SU-DHL-6 (cell line): Measurements from ENCODE around the gene SMIM43.
A peak's percentile ranks its signal among the peaks of the same experiment; 100 is the strongest.

ENCODE experiments used
- H2AFZ ChIP-seq: fragments of 200-600 bp; sonication (generic); 2 replicates; pipeline ENCODE4 v1.6.1; 2014; ENCODE audit warnings: low read depth, mild to moderate bottlenecking, moderate library complexity, mixed read lengths, antibody characterized with exemption, low read length; ENCODE audit not compliant: severe bottlenecking
- H3F3A ChIP-seq: fragments of 200-600 bp; shearing (Covaris generic); 2 replicates; pipeline ENCODE4 v1.6.0; 2016; ENCODE audit warnings: antibody characterized with exemption, mild to moderate bottlenecking; ENCODE audit not compliant: insufficient read depth
- H3K27ac ChIP-seq: fragments of 200-600 bp; sonication (generic); 2 replicates; pipeline ENCODE4 v1.5.1; 2016; ENCODE audit warnings: low read depth, mild to moderate bottlenecking, low read length, moderate library complexity, mixed read lengths
- H3K27me3 ChIP-seq: fragments of 200-600 bp; sonication (generic), shearing (Covaris generic); 2 replicates; pipeline ENCODE4 v1.6.0; 2014; ENCODE audit warnings: mild to moderate bottlenecking, low read length
- H3K36me3 ChIP-seq: fragments of 200-600 bp; sonication (generic); 2 replicates; pipeline ENCODE4 v1.6.1; 2014; ENCODE audit warnings: mild to moderate bottlenecking, low read length, mixed read lengths
- H3K4me2 ChIP-seq: fragments of 300-600, 200-600 bp; shearing (Covaris generic), sonication (generic); 2 replicates; pipeline ENCODE4 v1.6.0; 2014; ENCODE audit warnings: low read length, low read depth, mild to moderate bottlenecking; ENCODE audit not compliant: poor library complexity, severe bottlenecking
- H3K4me3 ChIP-seq: fragments of 200-600 bp; sonication (generic); 2 replicates; pipeline ENCODE4 v1.5.1; 2014; ENCODE audit warnings: antibody characterized with exemption, low read length, mild to moderate bottlenecking, mixed read lengths; ENCODE audit not compliant: insufficient read depth, poor library complexity, severe bottlenecking
- H3K79me2 ChIP-seq: fragments of 200-600 bp; sonication (generic); 2 replicates; pipeline ENCODE4 v1.6.1; 2014; ENCODE audit warnings: mild to moderate bottlenecking, low read length, moderate library complexity; ENCODE audit not compliant: insufficient read depth
- H3K9ac ChIP-seq: fragments of 200-600 bp; sonication (generic); 2 replicates; pipeline ENCODE4 v1.7.0; 2014; ENCODE audit warnings: mild to moderate bottlenecking, low read length
- H3K9me2 ChIP-seq: fragments of 200-600 bp; sonication (generic); replicated peaks from 2 replicates; pipeline ENCODE4 v1.6.1; 2014; ENCODE audit warnings: low read length; ENCODE audit not compliant: insufficient read depth
- H3K9me3 ChIP-seq: fragments of 200-600 bp; sonication (generic); 2 replicates; pipeline ENCODE4 v1.6.1; 2014; ENCODE audit warnings: low read length, mixed read lengths; ENCODE audit not compliant: insufficient read depth
- H4K20me1 ChIP-seq: fragments of 200-600 bp; sonication (generic); 2 replicates; pipeline ENCODE4 v1.6.1; 2014; ENCODE audit warnings: low read depth, mild to moderate bottlenecking, antibody characterized with exemption, low read length, moderate library complexity, mixed read lengths
- CTCF ChIP-seq: fragments of 200-600 bp; sonication (generic); IDR thresholded peaks from one replicate; pipeline ENCODE4 v1.5.1; 2017; ENCODE audit warnings: antibody characterized with exemption, mild to moderate bottlenecking, low read length, moderate library complexity; ENCODE audit not compliant: insufficient read depth, poor library complexity, severe bottlenecking
- EZH2phosphoT487 ChIP-seq: fragments of 200-600 bp; sonication (generic), shearing (Covaris generic); conservative IDR thresholded peaks from 2 replicates; pipeline ENCODE4 v1.6.1; 2018; ENCODE audit warnings: mild to moderate bottlenecking, antibody characterized with exemption, low read length, moderate library complexity, mixed read lengths

The SMIM43 gene

GRCh38 chr4:121800638-121800960 lies 35.6 kb upstream of the SMIM43 start:
- H3K9ac ChIP-seq: peak overlapping the region; percentile 87
- no peaks in the 10 kb centered on the region for H4K20me1 ChIP-seq
- H2AFZ ChIP-seq: peak overlapping the region; percentile 96
- H3K36me3 ChIP-seq: peaks cover 9% of the 10 kb centered on the region; the same call in 1 of the 2 replicates
- H3K27me3 ChIP-seq: no peaks in the 10 kb centered on the region
- TF ChIP-seq EZH2phosphoT487: no peak
- no peak for TF ChIP-seq CTCF
- no peaks in the 10 kb centered on the region for H3F3A ChIP-seq
- peak overlapping the region; percentile 80 for H3K4me2 ChIP-seq
- H3K27ac ChIP-seq: peak overlapping the region; percentile 65
- H3K9me2 ChIP-seq: no peaks in the 10 kb centered on the region
- H3K79me2 ChIP-seq: peaks cover 19% of the 10 kb centered on the region
- no peaks in the 10 kb centered on the region for H3K9me3 ChIP-seq
- H3K4me3 ChIP-seq: peak overlapping the region; percentile 81

- no peak for TF ChIP-seq EZH2phosphoT487
- no peak for TF ChIP-seq CTCF
- no peaks in the 10 kb centered on the region for H3K9me3 ChIP-seq
- no peak overlapping the region for H3K27ac ChIP-seq
- H3K79me2 ChIP-seq: peaks cover 19% of the 10 kb centered on the region
- no peaks in the 10 kb centered on the region for H3K9me2 ChIP-seq
- no peaks in the 10 kb centered on the region for H3F3A ChIP-seq
- peak overlapping the region; percentile 80 for H3K4me2 ChIP-seq
- H2AFZ ChIP-seq: peak overlapping the region; percentile 41
- peaks cover 8% of the 10 kb centered on the region; the same call in 1 of the 2 replicates for H3K36me3 ChIP-seq
- H3K4me3 ChIP-seq: no peak overlapping the region
- H3K27me3 ChIP-seq: no peaks in the 10 kb centered on the region
- no peak overlapping the region for H3K9ac ChIP-seq
- no peaks in the 10 kb centered on the region for H4K20me1 ChIP-seq
These were observed 35.0 kb upstream of the SMIM43 start for GRCh38 chr4:121799867-121800501.

- H3K27ac ChIP-seq: no peak overlapping the region
- H3K9ac ChIP-seq: no peak overlapping the region
- no peaks in the 10 kb centered on the region for H3K9me2 ChIP-seq
- no peaks in the 10 kb centered on the region for H3K27me3 ChIP-seq
- H3K4me2 ChIP-seq: no peak overlapping the region
- no peaks in the 10 kb centered on the region for H4K20me1 ChIP-seq
- H3K79me2 ChIP-seq: peaks cover 19% of the 10 kb centered on the region
- H3F3A ChIP-seq: no peaks in the 10 kb centered on the region
- H3K9me3 ChIP-seq: no peaks in the 10 kb centered on the region
- no peak overlapping the region for H3K4me3 ChIP-seq
- TF ChIP-seq CTCF: no peak
- TF ChIP-seq EZH2phosphoT487: no peak
- H2AFZ ChIP-seq: no peak overlapping the region
- 0 out of 2 replicates have a peak, but pooled peaks cover 1% of the 10 kb centered on the region for H3K36me3 ChIP-seq
These were observed 34.4 kb upstream of the SMIM43 start for GRCh38 chr4:121799208-121799823.
